T follicular helper cell (primary cell): ENCODE results near the gene PI4KA.
"Not testable (repeated sequence)": the region's sequence is repeated elsewhere in the genome, so short reads cannot be mapped to it uniquely, and the experiment has no call there.

ENCODE experiments used
- DNase-seq: peaks from one replicate; pipeline ENCODE4 v3.0.0-alpha.2; 2020; ENCODE audit warnings: low read depth
- total RNA-seq, 2 experiments: gene quantifications; one replicate each; lab custom pipeline; 2026; lab: John Stamatoyannopoulos, UW

The PI4KA gene
- total RNA-seq: 95.0 to 208 reads per million in 2 experiments

DNA sequence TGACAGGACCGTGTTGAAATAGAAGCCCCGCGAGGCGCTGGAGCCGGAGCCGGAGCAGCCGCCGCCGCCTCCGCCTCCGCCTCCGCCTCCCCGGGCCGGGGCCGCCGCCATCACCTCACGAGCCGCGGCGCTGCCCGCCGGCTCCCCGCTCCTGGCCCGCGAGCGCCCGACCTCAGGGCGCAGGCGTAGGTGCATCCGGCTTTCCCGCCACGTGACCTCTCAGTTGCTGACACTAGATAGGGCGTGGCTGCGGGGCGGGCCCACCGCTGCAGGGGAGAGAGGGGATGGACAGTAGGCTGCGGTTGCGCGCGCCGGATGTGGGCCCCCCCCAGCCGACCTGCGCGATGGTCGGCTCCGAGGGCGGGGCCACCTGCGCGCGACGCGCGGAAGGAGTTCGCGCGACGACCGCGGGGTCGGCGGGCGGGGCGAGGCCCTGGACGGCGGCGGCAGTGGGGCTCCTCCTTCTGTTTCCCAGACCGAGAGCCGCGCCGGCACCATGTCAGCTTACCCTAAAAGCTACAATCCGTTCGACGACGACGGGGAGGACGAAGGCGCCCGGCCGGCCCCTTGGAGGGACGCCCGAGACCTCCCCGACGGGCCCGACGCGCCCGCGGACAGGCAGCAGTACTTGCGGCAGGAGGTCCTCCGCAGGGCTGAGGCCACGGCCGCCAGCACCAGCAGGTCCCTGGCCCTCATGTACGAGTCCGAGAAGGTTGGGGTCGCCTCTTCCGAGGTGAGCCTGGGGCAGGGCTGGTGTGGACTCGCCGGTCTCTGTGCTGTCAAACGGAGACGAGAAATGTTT is at the start of gene PI4KA, which contains the start of gene SNAP29:
Gene PI4KA, minus strand, starts transcription at position 197 of the 802 bp plus-strand sequence. Its CDS starts 86 bp downstream, at position 111.
Gene SNAP29, plus strand, starts transcription at position 393 of the 802 bp plus-strand sequence. Its CDS starts 104 bp downstream, at position 497.
- peak; percentile 95 for DNase-seq

- DNase-seq: no peak
These were observed 47.8 kb upstream of the PI4KA start for GRCh38 chr22:20906387-20906767.

GRCh38 chr22:20905415-20906386 is 47.1 kb upstream of the PI4KA start:
- DNase-seq: no peak

DNA sequence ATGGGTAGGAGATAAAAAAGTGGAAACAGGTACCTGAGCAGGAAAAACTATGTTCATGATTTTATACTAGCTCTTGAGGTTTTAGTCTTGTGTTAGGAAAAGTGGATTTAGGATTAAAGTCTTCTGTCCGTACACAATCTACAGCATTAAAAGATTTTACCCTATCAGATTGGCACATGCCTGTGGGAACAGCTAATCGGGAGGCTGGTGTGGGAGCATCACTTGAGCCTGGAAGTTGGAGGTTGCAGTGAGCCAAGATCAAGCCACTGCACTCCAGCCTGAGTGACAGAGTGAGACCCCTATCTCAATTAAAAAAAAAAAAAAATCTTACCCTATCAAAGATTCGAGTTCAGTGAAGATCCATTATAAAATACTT is 46.4 kb upstream of the PI4KA start:
- no peak for DNase-seq

- DNase-seq: no peak
These were observed 45.7 kb upstream of the PI4KA start for GRCh38 chr22:20904008-20904979.

GRCh38 chr22:20903093-20903492 is 44.5 kb upstream of the PI4KA start:
- no peak for DNase-seq

- DNase-seq: not testable (repeated sequence)
These were observed 42.8 kb upstream of the PI4KA start for GRCh38 chr22:20901093-20902033.

DNA sequence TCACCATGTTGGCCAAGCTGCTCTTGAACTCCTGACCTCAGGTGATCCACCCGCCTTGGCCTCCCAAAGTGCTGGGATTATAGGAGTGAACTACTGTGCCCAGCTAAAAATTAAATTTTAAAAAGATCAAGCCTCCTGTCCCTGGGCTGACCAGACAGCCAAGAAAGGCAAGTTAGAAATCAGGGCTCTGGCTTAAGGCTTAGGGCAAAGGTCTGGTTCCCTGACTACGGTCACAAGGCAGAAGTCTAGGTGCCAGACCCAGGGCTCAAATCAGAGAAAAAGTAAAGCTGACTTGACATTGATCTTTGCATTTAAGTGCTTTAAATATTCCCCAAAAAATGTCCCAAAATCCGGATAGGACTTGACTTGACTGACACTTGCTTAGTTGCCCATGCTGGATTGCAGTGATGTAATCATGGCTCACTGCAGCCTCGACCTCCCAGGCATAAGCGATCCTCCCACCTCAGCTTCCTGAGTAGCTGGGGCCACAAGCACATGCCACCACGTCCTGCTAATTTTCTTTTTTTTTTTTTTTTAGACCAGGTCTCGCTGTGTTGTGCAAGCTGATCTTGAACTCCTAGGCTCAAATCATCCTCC is 41.3 kb upstream of the PI4KA start:
- no peak for DNase-seq

DNA sequence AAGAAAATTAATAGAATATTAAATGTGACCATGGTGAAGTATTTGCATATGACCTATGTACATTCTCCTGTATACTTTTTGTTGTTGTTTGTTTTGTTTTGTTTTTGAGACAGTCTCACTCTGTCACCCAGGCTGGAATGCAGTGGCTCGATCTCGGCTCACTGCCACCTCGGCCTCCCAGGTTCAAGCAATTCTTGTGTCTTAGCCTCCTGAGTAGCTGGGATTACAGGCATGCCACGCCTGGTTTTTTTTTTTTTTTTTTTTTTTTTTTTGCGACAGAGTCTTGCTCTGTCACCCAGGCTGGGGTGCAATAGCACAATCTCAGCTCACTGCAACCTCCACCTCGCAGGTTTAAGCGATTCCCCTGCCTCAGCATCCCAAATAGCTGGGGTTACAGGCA is 39.1 kb upstream of the PI4KA start:
- DNase-seq: not testable (repeated sequence)

DNA sequence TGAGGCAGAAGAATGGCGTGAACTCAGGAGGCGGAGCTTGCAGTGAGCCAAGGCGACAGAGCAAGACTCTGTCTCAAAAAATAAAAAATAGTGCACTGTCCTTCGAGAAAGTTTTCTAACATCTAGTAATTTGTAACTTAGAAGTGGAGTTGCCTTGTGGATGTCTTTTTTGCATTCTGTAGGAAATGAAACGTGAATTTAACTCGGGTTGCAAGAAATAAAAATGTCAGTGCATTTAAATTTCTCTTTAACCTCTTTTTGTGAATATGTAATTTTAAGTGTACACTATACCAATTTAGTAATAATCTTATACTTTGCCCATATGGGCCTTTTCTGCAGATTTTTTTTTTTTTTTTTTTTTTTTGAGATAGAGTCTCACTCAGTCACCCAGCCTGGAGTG is 32.4 kb upstream of the PI4KA start:
- DNase-seq: no peak

- DNase-seq: no peak
These were observed 31.4 kb upstream of the PI4KA start for GRCh38 chr22:20889904-20890540.

GRCh38 chr22:20889025-20889704 is 30.6 kb upstream of the PI4KA start:
- DNase-seq: no peak

- DNase-seq: no peak
These were observed 28.8 kb upstream of the PI4KA start for GRCh38 chr22:20887375-20887774.

DNA sequence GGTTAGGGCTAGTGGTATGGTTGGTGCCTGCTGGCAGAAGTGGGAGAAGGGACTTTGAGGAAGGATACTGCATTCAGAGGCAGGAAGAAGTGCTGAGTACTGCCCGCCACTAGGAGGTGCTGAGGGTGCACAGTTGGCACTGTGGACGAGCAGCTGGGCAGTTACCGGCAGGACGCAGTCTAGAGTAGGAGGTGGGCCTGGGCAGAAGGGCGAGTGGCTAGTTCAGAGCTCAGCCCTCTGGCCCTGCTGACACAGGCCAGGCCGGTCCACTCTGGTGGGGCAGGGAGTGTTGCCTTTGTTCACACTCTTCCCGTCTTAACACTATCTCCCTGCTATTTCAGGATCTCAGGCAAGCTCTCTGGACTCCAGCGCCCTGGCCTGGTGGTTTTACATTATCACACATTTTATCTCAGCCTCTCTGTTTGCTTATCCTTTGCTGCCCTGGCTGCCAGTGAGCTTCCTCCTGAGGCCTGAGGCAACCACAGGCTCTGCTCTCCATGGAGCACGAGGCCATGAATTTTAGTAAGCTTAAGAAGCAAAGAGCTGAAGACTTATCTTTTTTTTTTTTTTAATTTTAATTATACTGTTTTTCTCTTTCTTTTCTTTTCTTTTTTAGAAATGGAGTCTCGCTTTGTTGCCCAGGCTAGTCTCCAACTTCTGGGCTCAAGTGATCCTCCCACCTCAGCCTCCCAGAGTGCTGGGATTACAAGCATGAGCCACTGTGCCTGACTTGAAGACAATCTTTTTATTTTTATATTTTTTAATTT is 27.1 kb upstream of the PI4KA start:
- peak; percentile 6 for DNase-seq

DNA sequence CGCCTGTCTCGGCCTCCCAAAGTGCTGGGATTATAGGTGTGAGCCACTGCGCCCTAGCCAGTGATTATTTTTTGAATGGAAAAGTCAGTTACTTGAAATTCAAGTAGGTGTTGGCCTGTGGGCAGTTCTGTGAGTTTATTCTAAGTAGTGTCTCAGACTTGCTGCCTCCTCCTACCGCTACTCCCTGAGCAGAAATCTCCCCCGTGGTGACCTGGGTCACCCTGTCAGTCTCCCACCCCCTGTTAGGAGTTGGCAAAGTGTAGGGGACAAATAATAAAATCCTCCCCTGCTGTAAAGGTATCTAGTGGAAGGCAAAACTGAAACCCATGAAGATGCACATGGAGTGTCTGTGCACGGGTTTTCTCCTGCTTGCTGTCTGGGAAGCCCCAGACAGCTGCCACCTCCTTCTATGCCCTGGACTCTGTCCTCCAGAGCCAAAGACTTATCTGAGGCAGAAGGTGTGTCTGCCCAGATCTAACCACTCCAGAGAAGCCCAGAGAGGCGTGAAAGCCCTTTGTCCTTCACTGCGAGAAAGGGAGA is 26.5 kb upstream of the PI4KA start:
- no peak for DNase-seq

- DNase-seq: no peak
These were observed 25.8 kb upstream of the PI4KA start for GRCh38 chr22:20884454-20884853.

DNA sequence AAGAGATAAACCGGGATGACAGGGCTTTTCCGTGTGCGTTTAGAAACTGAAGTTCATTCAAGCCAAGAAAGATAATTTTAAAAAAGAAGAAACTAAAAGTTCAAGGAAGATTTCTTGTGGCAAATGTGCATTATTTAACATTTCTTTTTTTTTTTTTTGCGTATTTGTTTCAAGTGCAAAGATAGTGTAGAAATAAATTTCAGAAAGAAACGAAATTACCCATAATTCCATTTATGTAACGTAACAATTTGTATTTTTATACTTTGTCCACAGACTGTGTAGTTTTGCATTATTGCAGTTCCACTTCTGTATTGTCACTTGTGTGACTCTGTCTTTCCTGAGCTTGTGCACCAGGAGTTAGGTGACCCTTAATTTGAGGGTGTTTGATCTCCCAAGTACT is 24.2 kb upstream of the PI4KA start:
- DNase-seq: no peak
